ENCODE measurements around the gene AKAP13.

- TF ChIP-seq CTCF (IDR thresholded peaks at IDR 0.05; ENCODE audit: control extremely low read depth in 1 of 3, insufficient read depth in 1 of 3, low read depth in 1 of 3, low read length in 3 of 3) (no peak), BRCA1 (IDR thresholded peaks at IDR 0.05; ENCODE audit: low read depth, low read length) (no peak), CBX5 (IDR thresholded peaks at IDR 0.05; ENCODE audit: low read depth, low read length) (no peak), RBBP5 (IDR thresholded peaks at IDR 0.05; ENCODE audit: borderline replicate concordance, low read depth, low read length) (no peak), EZH2 (IDR thresholded peaks at IDR 0.05; ENCODE audit: low read depth, low read length, severe bottlenecking) (no peak), POLR2A (IDR thresholded peaks at IDR 0.05; ENCODE audit: control extremely low read depth in 1 of 2, low read depth in 2 of 2, low read length in 2 of 2) (no peak)
Measured at GRCh38 chr15:85490856-85491255, 110.5 kb downstream of the AKAP13 start.

Data from H1 (cell line).